ENCODE measurements around the gene CACNA1S.

Gene CACNA1S

GRCh38 chr1:201140235-201140940, 28.2 kb upstream of the CACNA1S start:
- DNase-seq (ENCODE audit: low spot score) = no peak

GRCh38 chr1:201139756-201140155, 27.5 kb upstream of the CACNA1S start:
- no peak for DNase-seq (ENCODE audit: low spot score)

- DNase-seq (ENCODE audit: low spot score) = no peak
Measured at GRCh38 chr1:201139306-201139705, 27.1 kb upstream of the CACNA1S start.

GRCh38 chr1:201138311-201138840, 26.1 kb upstream of the CACNA1S start:
- DNase-seq (ENCODE audit: low spot score) = no peak

- DNase-seq (ENCODE audit: low spot score) = peak; percentile 85
Measured at GRCh38 chr1:201137579-201138310, 25.5 kb upstream of the CACNA1S start.

GRCh38 chr1:201137024-201137392, 24.8 kb upstream of the CACNA1S start:
- no peak for DNase-seq (ENCODE audit: low spot score)

- DNase-seq (ENCODE audit: low spot score) = no peak
Measured at GRCh38 chr1:201136355-201137023, 24.3 kb upstream of the CACNA1S start.

GRCh38 chr1:201134405-201134804, 22.2 kb upstream of the CACNA1S start:
- no peak for DNase-seq (ENCODE audit: low spot score)

GRCh38 chr1:201131398-201131797, 19.2 kb upstream of the CACNA1S start:
- DNase-seq (ENCODE audit: low spot score) = no peak

- no peak for DNase-seq (ENCODE audit: low spot score)
Measured at GRCh38 chr1:201128962-201129361, 16.7 kb upstream of the CACNA1S start.

GRCh38 chr1:201128476-201128875, 16.2 kb upstream of the CACNA1S start:
- DNase-seq (ENCODE audit: low spot score) = no peak

GRCh38 chr1:201127755-201128455, 15.7 kb upstream of the CACNA1S start:
- no peak for DNase-seq (ENCODE audit: low spot score)

GRCh38 chr1:201126832-201127754, 14.9 kb upstream of the CACNA1S start, which contains the start of gene ASCL5:
ASCL5 (minus strand) TSS chr1:201127184; CDS start chr1:201115372, 11,812 bp downstream.
- peak; percentile 60 for DNase-seq (ENCODE audit: low spot score)

- no peak for DNase-seq (ENCODE audit: low spot score)
Measured at GRCh38 chr1:201126463-201126831, 14.2 kb upstream of the CACNA1S start.

GRCh38 chr1:201125800-201126199, 13.6 kb upstream of the CACNA1S start:
- DNase-seq (ENCODE audit: low spot score) = no peak

- DNase-seq (ENCODE audit: low spot score) = no peak
Measured at GRCh38 chr1:201125019-201125418, 12.8 kb upstream of the CACNA1S start.

- DNase-seq (ENCODE audit: low spot score) = peak; percentile 11
Measured at GRCh38 chr1:201123866-201124265, 11.6 kb upstream of the CACNA1S start.

GRCh38 chr1:201122321-201122957, 10.2 kb upstream of the CACNA1S start:
- DNase-seq (ENCODE audit: low spot score) = no peak

- peak; percentile 54 for DNase-seq (ENCODE audit: low spot score)
Measured at GRCh38 chr1:201119206-201120197, 7.3 kb upstream of the CACNA1S start.
